T-cell (primary cell): ENCODE measurements around the gene CBR3. TPM values are rescaled to one million over a fixed set of nuclear protein-coding genes. Genes with fewer than 3 reads are reported as not detected.

Experiments used
- ATAC-seq, 4 experiments: fragments of 200-7000 bp in 3 of 4; fragments of 150-1000 bp in 1 of 4; cut with Tn5 transposase; replicated peaks in 1 of 4; 1 replicate in 3 of 4; 2 replicates in 1 of 4; pipeline ENCODE4 v1.10.0; 2021; ENCODE audit warnings: moderate library complexity in 3 of 4, mild to moderate bottlenecking in 2 of 4, moderate number of reproducible peaks in 1 of 4
- CTCF ChIA-PET, 2 donors: fragments of 300-600 bp; sonication (Branson Sonifier 250); formaldehyde crosslinking; loops; one replicate each; lab custom pipeline; 2022; ENCODE audit warnings: antibody characterized with exemption in 2 of 2; lab: Charles Lee
- POLR2A ChIA-PET, 2 donors: fragments of 300-600 bp; sonication (Branson Sonifier 250); formaldehyde crosslinking; loops; one replicate each; lab custom pipeline; 2022; ENCODE audit warnings: antibody characterized with exemption in 2 of 2; lab: Charles Lee
- DNase-seq, 35 experiments: peaks; one replicate each; pipeline versions ENCODE4 v3.0.0 to v3.0.0-alpha.2; 2013 to 2023
- H3K27ac ChIP-seq: one replicate; pipeline ENCODE4 v1.5.1; 2013; ENCODE audit warnings: low read length
- H3K27me3 ChIP-seq, 2 experiments: replicated peaks in 1 of 2; 1 replicate in 1 of 2; 2 replicates in 1 of 2; pipeline versions ENCODE4 v1.6.1 to v1.7.0; 2013; ENCODE audit warnings: low read length in 1 of 2, mixed read lengths in 1 of 2; ENCODE audit not compliant: control insufficient read depth in 2 of 2, insufficient read depth in 2 of 2; ENCODE audit errors: extremely low read depth in 1 of 2
- H3K36me3 ChIP-seq, 2 donors: 1 replicate in 1 of 2; 2 replicates in 1 of 2; pipeline versions ENCODE4 v1.6.1 to v1.7.0; 2013; ENCODE audit warnings: low read length in 1 of 2; ENCODE audit not compliant: control insufficient read depth in 2 of 2, insufficient read depth in 1 of 2; ENCODE audit errors: extremely low read depth in 1 of 2
- H3K4me1 ChIP-seq, 2 experiments: 1 replicate in 1 of 2; 2 replicates in 1 of 2; pipeline versions ENCODE4 v1.6.1 to v1.7.0; 2013; ENCODE audit warnings: low read length in 2 of 2, mixed read lengths in 1 of 2; ENCODE audit not compliant: insufficient read depth in 2 of 2, control insufficient read depth in 1 of 2; ENCODE audit errors: extremely low read depth in 1 of 2
- H3K4me3 ChIP-seq, 2 donors: 1 replicate in 1 of 2; 2 replicates in 1 of 2; pipeline versions ENCODE4 v1.5.1 to v1.7.0; 2013; ENCODE audit warnings: mild to moderate bottlenecking in 2 of 2, low read length in 1 of 2, moderate library complexity in 1 of 2; ENCODE audit not compliant: control insufficient read depth in 1 of 2; ENCODE audit errors: extremely low read depth in 1 of 2
- H3K9me3 ChIP-seq: 2 replicates; pipeline ENCODE4 v1.7.0; 2013
- H3K27ac Mint-ChIP-seq, 2 donors: one replicate each; pipeline ENCODE4 v1.8.0; 2020 to 2021; ENCODE audit warnings: mild to moderate bottlenecking in 2 of 2, mixed read lengths in 2 of 2
- H3K27me3 Mint-ChIP-seq, 2 donors: one replicate each; pipeline ENCODE4 v1.8.0; 2021 to 2022; ENCODE audit warnings: mixed read lengths in 2 of 2
- H3K36me3 Mint-ChIP-seq: one replicate; pipeline ENCODE4 v1.8.0; 2021; ENCODE audit warnings: mixed read lengths
- H3K4me1 Mint-ChIP-seq, 3 donors: one replicate each; pipeline ENCODE4 v1.8.0; 2020 to 2022; ENCODE audit warnings: mixed read lengths in 3 of 3, mild to moderate bottlenecking in 1 of 3
- H3K4me3 Mint-ChIP-seq, 3 donors: one replicate each; pipeline ENCODE4 v1.8.0; 2020 to 2022; ENCODE audit warnings: mild to moderate bottlenecking in 3 of 3, mixed read lengths in 3 of 3, moderate library complexity in 3 of 3
- H3K9me3 Mint-ChIP-seq, 3 donors: one replicate each; pipeline ENCODE4 v1.8.0; 2020 to 2022; ENCODE audit warnings: mixed read lengths in 3 of 3
- WGBS: methylation state at CpG from one replicate; pipeline ENCODE4 v1.1.5; 2013; ENCODE audit warnings: missing lambda C conversion rate; ENCODE audit not compliant: insufficient coverage; 5-methylcytosine and 5-hydroxymethylcytosine counted together
- total RNA-seq, 35 experiments: library from RNA in 6 of 35; stranded (reverse) in 6 of 35; fragments of 120-200 nt in 1 of 35; gene quantifications; one replicate each; pipeline versions ENCODE4 v1.2.1 to v1.2.4 and lab custom pipeline; 2013 to 2026

CBR3 gene
- total RNA-seq, 5 donors from 2014 or later (not counting 1 experiment from before 2014, with no cell fraction given) = 0.85 to 16.1 (median 8.1) TPM

DNA sequence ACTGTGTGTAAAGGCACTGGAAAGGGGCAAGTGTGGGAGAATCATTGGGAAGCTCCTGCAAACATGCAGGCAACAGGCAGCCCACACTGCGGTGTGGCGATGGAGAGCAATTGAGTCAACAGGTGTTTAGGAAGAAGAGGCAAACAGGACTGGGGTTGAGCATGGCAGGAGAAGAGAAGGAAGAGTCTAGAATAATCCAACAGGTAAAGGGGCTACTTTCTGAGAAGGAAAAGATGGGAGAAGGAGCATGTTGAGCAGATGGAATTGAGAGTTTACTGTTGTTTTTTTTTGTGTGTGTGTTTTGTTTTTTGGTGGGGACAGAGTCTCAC lies 25.9 kb downstream of the CBR3 start:
- ATAC-seq = no peak
- Histone ChIP-seq H3K36me3 (peaks cover 0 to 7% of the 10 kb centered on the region in 2 donors), H3K27ac (no peak overlapping the region), H3K4me1 (peaks cover 10 to 11% of the 10 kb centered on the region in 2 experiments), H3K27me3 (no peaks in the 10 kb centered on the region), H3K4me3 (no peak overlapping the region), H3K9me3 (no peaks in the 10 kb centered on the region)
- no peaks in the 10 kb centered on the region for H3K27me3 Mint-ChIP-seq
- H3K9me3 Mint-ChIP-seq = no peaks in the 10 kb centered on the region
- CTCF ChIA-PET = interaction anchor here (0.5 to 0.7 kb wide), 3 partner anchors 10 to 170 kb away, joined by 3 to 5 read pairs (median 5); no protein-coding TSS in a partner anchor
- 100% methylated on average over 2 of the region's 2 CpGs for WGBS
- no peak overlapping the region for H3K4me3 Mint-ChIP-seq
- POLR2A ChIA-PET = interaction anchor here in 1 of 2 donors (0.5 kb wide), 1 partner anchor 12 kb away, joined by 4 read pairs; no protein-coding TSS in a partner anchor
- peaks cover 21% of the 10 kb centered on the region for H3K36me3 Mint-ChIP-seq
- H3K4me1 Mint-ChIP-seq = peaks cover 29 to 42% (median 29%) of the 10 kb centered on the region in 3 donors
- no peak for DNase-seq
- no peak overlapping the region for H3K27ac Mint-ChIP-seq

DNA sequence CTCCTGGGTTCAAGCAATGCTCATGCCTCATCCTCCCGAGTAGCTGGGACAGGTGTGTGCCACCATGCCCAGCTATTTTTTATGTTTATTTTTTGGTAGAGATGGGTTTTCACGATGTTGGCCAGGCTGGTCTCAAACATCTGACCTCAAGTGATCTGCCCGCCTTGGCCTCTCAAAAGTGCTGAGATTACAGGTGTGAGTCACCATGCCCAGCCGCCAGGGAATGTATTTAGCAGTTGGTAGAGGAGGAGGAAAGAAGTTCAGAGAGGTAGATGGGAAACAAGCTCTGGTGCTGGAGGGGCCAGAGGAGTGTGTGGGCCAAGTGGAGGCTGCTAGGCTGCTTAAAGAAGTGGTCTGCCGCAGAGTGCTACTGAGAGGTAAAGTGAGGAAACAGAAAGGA lies 27.8 kb downstream of the CBR3 start:
- peaks cover 34% of the 10 kb centered on the region for H3K36me3 Mint-ChIP-seq
- no peaks in the 10 kb centered on the region for H3K9me3 Mint-ChIP-seq
- H3K4me3 Mint-ChIP-seq = no peak overlapping the region
- no peak overlapping the region for H3K4me3 ChIP-seq
- H3K27ac Mint-ChIP-seq = no peak overlapping the region
- ATAC-seq (no peak), DNase-seq (no peak)
- H3K27me3 ChIP-seq = no peaks in the 10 kb centered on the region
- H3K27ac ChIP-seq = no peak overlapping the region
- H3K27me3 Mint-ChIP-seq = no peaks in the 10 kb centered on the region
- POLR2A ChIA-PET = interaction anchor here (0.6 kb wide), 2 partner anchors 17 to 126 kb away, joined by 3 to 6 read pairs; no protein-coding TSS in a partner anchor
- H3K4me1 ChIP-seq = peaks cover 4 to 8% of the 10 kb centered on the region in 2 experiments
- 93% methylated on average over 4 of the region's 5 CpGs for WGBS
- peaks cover 25 to 38% (median 29%) of the 10 kb centered on the region in 3 donors for H3K4me1 Mint-ChIP-seq
- no peaks in the 10 kb centered on the region for H3K9me3 ChIP-seq
- CTCF ChIA-PET = interaction anchor here in 1 of 2 donors (0.6 to 0.7 kb wide), 2 partner anchors 11 to 27 kb away, joined by 3 to 6 read pairs; no protein-coding TSS in a partner anchor
- H3K36me3 ChIP-seq = peaks cover 0 to 14% of the 10 kb centered on the region in 2 donors

DNA sequence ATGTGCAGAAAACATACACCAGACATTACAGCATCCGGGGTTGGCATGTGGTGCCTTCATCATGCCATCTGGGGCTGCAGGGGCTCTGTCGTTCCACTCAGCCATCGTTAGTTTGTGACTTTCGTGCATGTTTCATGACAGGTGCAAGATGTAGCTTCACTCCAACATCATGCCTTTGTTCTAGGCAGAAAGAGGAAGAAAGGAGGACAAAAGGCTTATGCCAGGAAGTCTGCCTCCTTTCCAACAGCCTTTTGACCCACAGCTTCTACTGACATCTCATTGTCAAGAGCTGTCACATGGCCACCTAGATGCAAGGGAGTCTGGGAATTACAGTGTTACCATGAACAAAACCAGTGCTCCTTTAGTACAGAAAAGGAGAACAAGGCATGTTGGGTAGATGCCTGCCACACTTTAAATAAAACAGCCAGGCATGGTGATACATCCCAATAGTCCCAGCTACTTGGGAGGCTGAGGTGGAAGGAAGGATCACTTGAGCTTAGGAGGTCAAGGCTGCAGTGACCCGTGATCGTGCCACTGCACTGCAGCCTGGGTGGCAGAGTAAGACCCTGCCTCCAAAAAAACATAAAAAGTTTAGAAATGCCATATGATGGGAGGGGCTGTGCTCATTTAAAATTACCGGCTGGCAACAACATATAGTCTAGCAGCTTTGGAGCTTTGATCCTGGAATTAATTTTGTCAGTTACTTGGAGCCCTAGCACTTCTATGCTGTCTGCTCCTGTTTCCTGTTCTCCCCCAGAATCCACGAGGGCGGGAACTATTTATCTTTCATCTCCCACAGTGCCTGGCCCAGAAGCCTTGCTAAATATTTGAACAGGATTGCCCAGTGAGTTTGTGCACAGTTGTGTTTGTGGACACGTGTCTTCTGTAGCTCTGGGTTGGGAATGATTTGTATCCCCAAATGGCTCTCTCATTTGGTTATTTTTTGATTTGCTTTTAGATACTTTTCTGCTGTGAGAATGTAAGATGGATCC lies 29.2 kb downstream of the CBR3 start:
- H3K27me3 ChIP-seq = no peaks in the 10 kb centered on the region
- DNase-seq (no peak), ATAC-seq (no peak)
- Mint-ChIP-seq H3K9me3 (no peaks in the 10 kb centered on the region), H3K4me1 (peaks cover 18 to 31% (median 20%) of the 10 kb centered on the region in 3 donors), H3K4me3 (no peak overlapping the region), H3K27me3 (no peaks in the 10 kb centered on the region), H3K36me3 (peaks cover 41% of the 10 kb centered on the region), H3K27ac (no peak overlapping the region)
- H3K9me3 ChIP-seq = no peaks in the 10 kb centered on the region
- no peak overlapping the region for H3K4me3 ChIP-seq
- ChIA-PET CTCF (interaction anchor here (0.6 to 0.8 kb wide), 2 partner anchors 10 to 209 kb away, joined by 3 to 4 read pairs; no protein-coding TSS in a partner anchor), POLR2A (interaction anchor here (0.5 to 0.9 kb wide), 4 partner anchors 13 to 156 kb away, joined by 4 to 6 read pairs (median 4); partner anchors contain the start of gene MORC3 (in 1 of the 2))
- H3K27ac ChIP-seq = no peak overlapping the region
- H3K36me3 ChIP-seq = peaks cover 0 to 20% of the 10 kb centered on the region in 2 donors
- peaks cover 0 to 3% of the 10 kb centered on the region in 2 experiments for H3K4me1 ChIP-seq
- WGBS = 67% methylated on average over 4 of the region's 10 CpGs

DNA sequence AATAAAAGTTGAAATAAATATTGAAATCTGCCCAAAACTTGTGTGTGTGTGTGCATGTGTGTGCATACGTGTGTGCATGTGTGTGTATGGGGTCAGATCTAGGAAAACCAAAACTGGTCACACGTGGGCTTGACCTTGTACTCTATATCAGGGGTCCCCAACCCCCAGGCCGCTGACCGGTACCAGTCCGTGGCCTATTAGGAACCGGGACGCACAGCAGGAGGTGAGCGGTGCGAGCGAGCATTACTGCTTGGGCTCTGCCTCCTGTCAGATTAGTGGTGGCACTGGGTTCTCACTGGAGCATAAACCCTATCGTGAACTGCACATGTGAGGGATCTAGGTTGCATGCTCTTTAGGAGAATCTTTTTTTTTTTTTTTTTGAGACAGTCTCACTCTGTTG lies 30.5 kb downstream of the CBR3 start:
- POLR2A ChIA-PET = no interaction called here
- 91% methylated on average over 10 of the region's 11 CpGs for WGBS
- Mint-ChIP-seq H3K4me3 (no peak overlapping the region), H3K4me1 (peaks cover 12 to 23% (median 16%) of the 10 kb centered on the region in 3 donors), H3K9me3 (no peaks in the 10 kb centered on the region), H3K36me3 (peaks cover 46% of the 10 kb centered on the region), H3K27ac (no peak overlapping the region), H3K27me3 (no peaks in the 10 kb centered on the region)
- no peaks in the 10 kb centered on the region for H3K27me3 ChIP-seq
- peaks cover 0 to 29% of the 10 kb centered on the region in 2 donors for H3K36me3 ChIP-seq
- no peak for DNase-seq
- no peak overlapping the region for H3K4me3 ChIP-seq
- ATAC-seq = no peak
- no peak overlapping the region for H3K27ac ChIP-seq
- CTCF ChIA-PET = no interaction called here
- no peaks in the 10 kb centered on the region for H3K9me3 ChIP-seq
- H3K4me1 ChIP-seq = peaks cover 0 to 3% of the 10 kb centered on the region in 2 experiments

DNA sequence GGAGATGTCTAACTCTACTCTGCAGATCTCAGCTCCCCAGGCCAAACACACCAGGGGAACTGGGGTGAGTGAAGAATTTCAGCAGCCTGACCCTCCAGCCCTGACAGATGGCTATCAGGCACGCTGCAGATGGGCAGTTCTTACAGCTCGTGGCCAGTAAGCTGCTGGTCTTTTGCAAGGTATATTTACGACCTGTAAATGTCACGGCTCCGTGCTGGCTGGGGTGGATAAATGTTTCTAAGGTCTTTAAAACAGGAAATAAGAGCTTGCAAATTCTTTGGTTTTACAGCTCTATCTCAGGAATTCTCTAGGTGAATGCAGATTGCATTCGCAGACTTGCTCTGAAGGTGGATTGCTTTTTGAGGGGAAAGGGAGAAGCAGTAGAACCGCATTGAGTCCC lies 31.8 kb downstream of the CBR3 start:
- ChIA-PET CTCF (no interaction called here), POLR2A (no interaction called here)
- H3K27me3 ChIP-seq = no peaks in the 10 kb centered on the region
- H3K4me3 ChIP-seq = no peak overlapping the region
- Mint-ChIP-seq H3K4me3 (no peak overlapping the region), H3K9me3 (no peaks in the 10 kb centered on the region), H3K27ac (no peak overlapping the region), H3K36me3 (peaks cover 51% of the 10 kb centered on the region), H3K4me1 (peaks cover 9 to 22% (median 10%) of the 10 kb centered on the region in 3 donors), H3K27me3 (no peaks in the 10 kb centered on the region)
- H3K9me3 ChIP-seq = no peaks in the 10 kb centered on the region
- ATAC-seq = no peak
- DNase-seq = no peak
- no peak overlapping the region for H3K27ac ChIP-seq
- 96% methylated on average over 4 of the region's 7 CpGs for WGBS
- H3K36me3 ChIP-seq = peaks cover 0 to 29% of the 10 kb centered on the region in 2 donors
- peaks cover 0 to 3% of the 10 kb centered on the region in 2 experiments for H3K4me1 ChIP-seq

DNA sequence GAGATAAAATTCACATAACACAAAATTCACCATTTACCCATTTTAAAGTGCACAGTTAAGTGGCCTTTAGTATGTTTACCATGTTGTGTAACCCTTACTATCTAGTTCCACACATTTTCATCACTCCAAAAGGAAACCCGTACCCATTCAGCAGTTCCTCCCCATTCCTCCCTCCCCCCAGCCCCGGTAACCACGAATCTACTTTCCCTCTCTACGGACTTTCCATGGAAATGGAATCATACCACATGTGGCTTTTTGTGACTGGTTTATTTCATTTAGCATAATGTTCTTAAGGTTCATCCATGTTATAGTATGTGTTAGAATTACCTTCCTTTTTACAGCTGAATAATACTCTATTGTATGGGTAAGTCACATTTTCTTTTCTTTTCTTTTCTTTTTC lies 32.7 kb downstream of the CBR3 start:
- ChIA-PET CTCF (no interaction called here), POLR2A (no interaction called here)
- ATAC-seq = no peak
- Histone ChIP-seq H3K27ac (no peak overlapping the region), H3K36me3 (peaks cover 0 to 29% of the 10 kb centered on the region in 2 donors), H3K4me1 (peaks cover 0 to 3% of the 10 kb centered on the region in 2 experiments), H3K27me3 (no peaks in the 10 kb centered on the region), H3K9me3 (no peaks in the 10 kb centered on the region), H3K4me3 (no peak overlapping the region)
- Mint-ChIP-seq H3K36me3 (peaks cover 49% of the 10 kb centered on the region), H3K27ac (no peak overlapping the region), H3K9me3 (no peaks in the 10 kb centered on the region), H3K27me3 (no peaks in the 10 kb centered on the region), H3K4me1 (peaks cover 6 to 23% (median 10%) of the 10 kb centered on the region in 3 donors), H3K4me3 (no peak overlapping the region)
- DNase-seq = no peak
- WGBS = no CpG with 5 or more reads among the region's 4 CpGs
